Liver (tissue), 9 donors: Measurements from ENCODE around the gene ABHD8. TPM values are rescaled to one million over a fixed set of nuclear protein-coding genes. Genes with fewer than 3 reads are reported as not detected.

Experiments
- DNase-seq: peaks from one replicate; pipeline ENCODE4 v3.0.0-alpha.2; 2017; ENCODE audit warnings: low spot score
- H3K27ac ChIP-seq, 2 donors: one replicate each; pipeline ENCODE4 v1.7.0; 2013; ENCODE audit warnings: inconsistent platforms in 2 of 2, low read length in 2 of 2, control low read depth in 1 of 2, low read depth in 1 of 2, mild to moderate bottlenecking in 1 of 2
- H3K27me3 ChIP-seq, 4 donors: one replicate each; pipeline versions ENCODE4 v1.6.1 to v1.7.0; 2013; ENCODE audit warnings: low read length in 3 of 4, inconsistent platforms in 1 of 4, mild to moderate bottlenecking in 1 of 4, moderate library complexity in 1 of 4; ENCODE audit not compliant: control insufficient read depth in 4 of 4, insufficient read depth in 4 of 4
- H3K36me3 ChIP-seq, 4 donors: one replicate each; pipeline versions ENCODE4 v1.6.1 to v1.7.0; 2013; ENCODE audit warnings: low read length in 3 of 4, mild to moderate bottlenecking in 3 of 4, low read depth in 1 of 4, moderate library complexity in 1 of 4; ENCODE audit not compliant: control insufficient read depth in 4 of 4, insufficient read depth in 3 of 4
- H3K4me1 ChIP-seq, 4 donors: one replicate each; pipeline versions ENCODE4 v1.6.1 to v1.7.0; 2013; ENCODE audit warnings: low read length in 3 of 4, mild to moderate bottlenecking in 3 of 4, moderate library complexity in 1 of 4; ENCODE audit not compliant: control insufficient read depth in 4 of 4, insufficient read depth in 4 of 4
- H3K4me3 ChIP-seq, 3 donors: one replicate each; pipeline versions ENCODE4 v1.6.1 to v1.7.0; 2013; ENCODE audit warnings: low read length in 3 of 3, control low read depth in 1 of 3, low read depth in 1 of 3, mild to moderate bottlenecking in 1 of 3
- H3K9ac ChIP-seq, 2 donors: one replicate each; pipeline ENCODE4 v1.7.0; 2013; ENCODE audit warnings: low read length in 2 of 2, mild to moderate bottlenecking in 2 of 2, moderate library complexity in 2 of 2, control low read depth in 1 of 2, low read depth in 1 of 2
- H3K9me3 ChIP-seq, 4 donors: one replicate each; pipeline versions ENCODE4 v1.6.1 to v1.7.0; 2013; ENCODE audit warnings: low read length in 3 of 4; ENCODE audit not compliant: control insufficient read depth in 4 of 4
- EGR1 ChIP-seq, 2 donors: IDR thresholded peaks; 2 replicates each; pipeline ENCODE4 v1.6.1; 2016 to 2018; ENCODE audit warnings: antibody characterized with exemption in 2 of 2, low read depth in 2 of 2
- FOXA2 ChIP-seq: IDR thresholded peaks from 2 replicates; pipeline ENCODE4 v1.6.1; 2016; ENCODE audit warnings: antibody characterized with exemption
- GABPA ChIP-seq, 2 donors: IDR thresholded peaks in 1 of 2; conservative IDR thresholded peaks in 1 of 2; 2 replicates each; pipeline ENCODE4 v1.6.1; 2016; ENCODE audit warnings: antibody characterized with exemption in 2 of 2, mild to moderate bottlenecking in 1 of 2, moderate library complexity in 1 of 2
- HNF4A ChIP-seq, 2 donors: conservative IDR thresholded peaks; 2 replicates each; pipeline ENCODE4 v1.6.1; 2016; ENCODE audit warnings: antibody characterized with exemption in 2 of 2, mild to moderate bottlenecking in 2 of 2
- HNF4G ChIP-seq: IDR thresholded peaks from 2 replicates; pipeline ENCODE4 v1.6.1; 2016; ENCODE audit warnings: antibody characterized with exemption
- JUND ChIP-seq, 2 donors: IDR thresholded peaks; 2 replicates each; pipeline ENCODE4 v1.6.1; 2016; ENCODE audit warnings: antibody characterized with exemption in 2 of 2
- NR2F2 ChIP-seq: IDR thresholded peaks from 2 replicates; pipeline ENCODE4 v1.6.1; 2016; ENCODE audit warnings: antibody characterized with exemption
- RAD21 ChIP-seq, 2 donors: IDR thresholded peaks; 2 replicates each; pipeline ENCODE4 v1.6.1; 2016; ENCODE audit warnings: antibody characterized with exemption in 2 of 2, mild to moderate bottlenecking in 2 of 2
- RXRA ChIP-seq, 2 donors: IDR thresholded peaks; 2 replicates each; pipeline ENCODE4 v1.6.1; 2017 to 2018; ENCODE audit warnings: antibody characterized with exemption in 2 of 2, mild to moderate bottlenecking in 1 of 2
- SP1 ChIP-seq: IDR thresholded peaks from 2 replicates; pipeline ENCODE4 v1.6.1; 2018; ENCODE audit warnings: antibody characterized with exemption, mild to moderate bottlenecking
- TAF1 ChIP-seq: conservative IDR thresholded peaks from 2 replicates; pipeline ENCODE4 v1.6.1; 2016; ENCODE audit warnings: antibody characterized with exemption, mild to moderate bottlenecking
- YY1 ChIP-seq: IDR thresholded peaks from 2 replicates; pipeline ENCODE4 v1.6.1; 2016; ENCODE audit warnings: antibody characterized with exemption, mild to moderate bottlenecking
- WGBS: extraction: QIAGEN DNeasy Blood & Tissue Kit; methylation state at CpG from one replicate; pipeline ENCODE4 v1.1.7; 2013; 5-methylcytosine and 5-hydroxymethylcytosine counted together
- polyA plus RNA-seq, 2 donors: library from polyadenylated mRNA; stranded (reverse) in 1 of 2; unstranded in 1 of 2; fragments of 200-250 nt in 1 of 2; fragments of >200 nt in 1 of 2; fragmentation: Nextera tagmentation in 1 of 2; extraction: Ambion mirVana in 1 of 2; gene quantifications; one replicate each; pipeline versions ENCODE4 v1.2.1 to v1.2.3, GENCODE V29; 2013 to 2015
- total RNA-seq, 2 donors: library from RNA; depleted of rRNA; stranded (reverse); fragments of >200 nt; gene quantifications; one replicate each; pipeline ENCODE4 v1.2.3, GENCODE V29; 2014
- TF ChIP-seq, protein P1 (sequence below): IDR thresholded peaks from 2 replicates; pipeline ENCODE4 v1.6.1; 2016; ENCODE audit warnings: antibody characterized with exemption
- TF ChIP-seq, protein P2 (sequence below): IDR thresholded peaks from 2 replicates; pipeline ENCODE4 v1.6.1; 2016; ENCODE audit warnings: antibody characterized with exemption
- TF ChIP-seq, protein P3 (sequence below): IDR thresholded peaks from 2 replicates; pipeline ENCODE4 v1.6.1; 2016; ENCODE audit warnings: antibody characterized with exemption
- TF ChIP-seq, protein P4 (sequence below): fragments of 150-350 bp; IDR thresholded peaks from 2 replicates; pipeline ENCODE4 v1.5.1; 2017; ENCODE audit warnings: improper control_type of control experiment, low read depth, low read length; ENCODE audit not compliant: missing input control
- TF ChIP-seq, protein P5 (sequence below): IDR thresholded peaks from 2 replicates; pipeline ENCODE4 v1.6.1; 2016; ENCODE audit warnings: antibody characterized with exemption, mild to moderate bottlenecking
- donor health status: healthy.
- donor health status: healthy.
- donor health status: healthy.
- donor health status: healthy.
- donor health status: healthy.

ABHD8 gene
- total and polyA plus RNA-seq, 4 donors, result 6.3 to 26.9 (median 14.4) TPM

DNA sequence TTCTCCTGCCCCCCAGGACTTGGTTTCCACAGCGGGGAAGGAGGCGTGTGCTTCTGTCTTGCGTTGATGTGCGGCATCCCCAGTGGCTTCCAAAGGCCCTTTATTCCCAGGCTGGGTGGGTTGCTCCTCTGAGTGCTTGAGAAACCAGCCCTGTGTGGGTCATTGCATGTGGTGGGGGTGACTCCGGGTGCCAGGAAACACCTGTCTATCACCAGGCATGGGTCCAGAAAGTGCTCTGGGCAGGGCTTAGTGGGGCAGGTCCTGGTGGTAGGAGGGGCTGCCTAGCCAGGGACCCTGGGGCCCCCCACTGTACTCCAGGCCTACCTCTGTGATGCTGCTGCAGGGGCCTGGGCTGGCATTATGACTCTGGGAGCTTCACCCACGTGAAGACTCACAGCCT lies 15.7 kb upstream of the ABHD8 start:
- Histone ChIP-seq H3K4me1 (no peaks in the 10 kb centered on the region), H3K9me3 (no peaks in the 10 kb centered on the region), H3K36me3 (peaks cover 22 to 44% (median 28%) of the 10 kb centered on the region in 4 donors), H3K4me3 (no peak overlapping the region), H3K27me3 (no peaks in the 10 kb centered on the region), H3K27ac (no peak overlapping the region), H3K9ac (no peak overlapping the region)
- no peak for DNase-seq
- 85% methylated on average over 6 of the region's 6 CpGs for WGBS
- TF ChIP-seq, protein P1, sequence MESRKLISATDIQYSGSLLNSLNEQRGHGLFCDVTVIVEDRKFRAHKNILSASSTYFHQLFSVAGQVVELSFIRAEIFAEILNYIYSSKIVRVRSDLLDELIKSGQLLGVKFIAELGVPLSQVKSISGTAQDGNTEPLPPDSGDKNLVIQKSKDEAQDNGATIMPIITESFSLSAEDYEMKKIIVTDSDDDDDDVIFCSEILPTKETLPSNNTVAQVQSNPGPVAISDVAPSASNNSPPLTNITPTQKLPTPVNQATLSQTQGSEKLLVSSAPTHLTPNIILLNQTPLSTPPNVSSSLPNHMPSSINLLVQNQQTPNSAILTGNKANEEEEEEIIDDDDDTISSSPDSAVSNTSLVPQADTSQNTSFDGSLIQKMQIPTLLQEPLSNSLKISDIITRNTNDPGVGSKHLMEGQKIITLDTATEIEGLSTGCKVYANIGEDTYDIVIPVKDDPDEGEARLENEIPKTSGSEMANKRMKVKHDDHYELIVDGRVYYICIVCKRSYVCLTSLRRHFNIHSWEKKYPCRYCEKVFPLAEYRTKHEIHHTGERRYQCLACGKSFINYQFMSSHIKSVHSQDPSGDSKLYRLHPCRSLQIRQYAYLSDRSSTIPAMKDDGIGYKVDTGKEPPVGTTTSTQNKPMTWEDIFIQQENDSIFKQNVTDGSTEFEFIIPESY, result no peak
- TF ChIP-seq RXRA (IDR thresholded peaks at IDR 0.05) (no peak), EGR1 (IDR thresholded peaks at IDR 0.05; ENCODE audit: low read depth in 2 of 2) (no peak), NR2F2 (no peak), GABPA (IDR thresholded peaks at IDR 0.05 in 1 of 2, conservative IDR thresholded peaks at IDR 0.05 in 1 of 2) (no peak), SP1 (no peak), TAF1 (no peak), HNF4G (no peak), YY1 (no peak), FOXA2 (no peak), JUND (IDR thresholded peaks at IDR 0.05) (no peak)
- TF ChIP-seq, protein P2, sequence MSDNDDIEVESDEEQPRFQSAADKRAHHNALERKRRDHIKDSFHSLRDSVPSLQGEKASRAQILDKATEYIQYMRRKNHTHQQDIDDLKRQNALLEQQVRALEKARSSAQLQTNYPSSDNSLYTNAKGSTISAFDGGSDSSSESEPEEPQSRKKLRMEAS, result no peak
- TF ChIP-seq, protein P3, sequence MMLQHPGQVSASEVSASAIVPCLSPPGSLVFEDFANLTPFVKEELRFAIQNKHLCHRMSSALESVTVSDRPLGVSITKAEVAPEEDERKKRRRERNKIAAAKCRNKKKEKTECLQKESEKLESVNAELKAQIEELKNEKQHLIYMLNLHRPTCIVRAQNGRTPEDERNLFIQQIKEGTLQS, result no peak
- TF ChIP-seq, protein P4, sequence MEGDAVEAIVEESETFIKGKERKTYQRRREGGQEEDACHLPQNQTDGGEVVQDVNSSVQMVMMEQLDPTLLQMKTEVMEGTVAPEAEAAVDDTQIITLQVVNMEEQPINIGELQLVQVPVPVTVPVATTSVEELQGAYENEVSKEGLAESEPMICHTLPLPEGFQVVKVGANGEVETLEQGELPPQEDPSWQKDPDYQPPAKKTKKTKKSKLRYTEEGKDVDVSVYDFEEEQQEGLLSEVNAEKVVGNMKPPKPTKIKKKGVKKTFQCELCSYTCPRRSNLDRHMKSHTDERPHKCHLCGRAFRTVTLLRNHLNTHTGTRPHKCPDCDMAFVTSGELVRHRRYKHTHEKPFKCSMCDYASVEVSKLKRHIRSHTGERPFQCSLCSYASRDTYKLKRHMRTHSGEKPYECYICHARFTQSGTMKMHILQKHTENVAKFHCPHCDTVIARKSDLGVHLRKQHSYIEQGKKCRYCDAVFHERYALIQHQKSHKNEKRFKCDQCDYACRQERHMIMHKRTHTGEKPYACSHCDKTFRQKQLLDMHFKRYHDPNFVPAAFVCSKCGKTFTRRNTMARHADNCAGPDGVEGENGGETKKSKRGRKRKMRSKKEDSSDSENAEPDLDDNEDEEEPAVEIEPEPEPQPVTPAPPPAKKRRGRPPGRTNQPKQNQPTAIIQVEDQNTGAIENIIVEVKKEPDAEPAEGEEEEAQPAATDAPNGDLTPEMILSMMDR, result no peak
- TF ChIP-seq, protein P5, sequence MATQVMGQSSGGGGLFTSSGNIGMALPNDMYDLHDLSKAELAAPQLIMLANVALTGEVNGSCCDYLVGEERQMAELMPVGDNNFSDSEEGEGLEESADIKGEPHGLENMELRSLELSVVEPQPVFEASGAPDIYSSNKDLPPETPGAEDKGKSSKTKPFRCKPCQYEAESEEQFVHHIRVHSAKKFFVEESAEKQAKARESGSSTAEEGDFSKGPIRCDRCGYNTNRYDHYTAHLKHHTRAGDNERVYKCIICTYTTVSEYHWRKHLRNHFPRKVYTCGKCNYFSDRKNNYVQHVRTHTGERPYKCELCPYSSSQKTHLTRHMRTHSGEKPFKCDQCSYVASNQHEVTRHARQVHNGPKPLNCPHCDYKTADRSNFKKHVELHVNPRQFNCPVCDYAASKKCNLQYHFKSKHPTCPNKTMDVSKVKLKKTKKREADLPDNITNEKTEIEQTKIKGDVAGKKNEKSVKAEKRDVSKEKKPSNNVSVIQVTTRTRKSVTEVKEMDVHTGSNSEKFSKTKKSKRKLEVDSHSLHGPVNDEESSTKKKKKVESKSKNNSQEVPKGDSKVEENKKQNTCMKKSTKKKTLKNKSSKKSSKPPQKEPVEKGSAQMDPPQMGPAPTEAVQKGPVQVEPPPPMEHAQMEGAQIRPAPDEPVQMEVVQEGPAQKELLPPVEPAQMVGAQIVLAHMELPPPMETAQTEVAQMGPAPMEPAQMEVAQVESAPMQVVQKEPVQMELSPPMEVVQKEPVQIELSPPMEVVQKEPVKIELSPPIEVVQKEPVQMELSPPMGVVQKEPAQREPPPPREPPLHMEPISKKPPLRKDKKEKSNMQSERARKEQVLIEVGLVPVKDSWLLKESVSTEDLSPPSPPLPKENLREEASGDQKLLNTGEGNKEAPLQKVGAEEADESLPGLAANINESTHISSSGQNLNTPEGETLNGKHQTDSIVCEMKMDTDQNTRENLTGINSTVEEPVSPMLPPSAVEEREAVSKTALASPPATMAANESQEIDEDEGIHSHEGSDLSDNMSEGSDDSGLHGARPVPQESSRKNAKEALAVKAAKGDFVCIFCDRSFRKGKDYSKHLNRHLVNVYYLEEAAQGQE, result no peak

DNA sequence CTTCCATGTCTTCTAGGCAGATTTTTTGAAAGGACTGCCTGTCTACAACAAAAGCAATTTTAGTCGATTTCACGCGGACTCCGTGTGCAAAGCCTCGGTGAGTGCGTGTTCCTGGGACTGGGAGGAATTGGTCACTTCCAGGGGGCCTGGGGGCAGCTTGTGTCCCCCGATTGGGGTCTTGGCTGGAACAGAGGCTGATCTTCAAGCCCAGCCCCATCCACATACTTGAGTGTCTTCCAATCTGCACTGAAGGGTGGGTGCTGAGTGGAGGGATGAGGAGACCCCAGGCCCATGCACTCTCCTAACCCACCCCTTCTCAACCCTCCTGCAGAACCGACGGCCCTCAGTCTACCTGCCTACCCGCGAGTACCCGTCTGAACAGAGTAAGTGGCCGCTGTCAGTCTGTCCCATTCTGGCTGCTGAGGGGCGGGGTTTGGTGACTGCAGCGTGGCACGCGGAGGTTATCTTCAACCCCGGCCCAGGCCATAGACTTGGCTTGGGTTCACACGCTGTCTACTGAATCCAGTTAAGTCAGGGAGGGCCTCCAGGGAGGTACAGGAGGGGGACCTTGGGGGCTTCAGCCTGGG lies 10.9 kb upstream of the ABHD8 start:
- H3K9me3 ChIP-seq, result no peaks in the 10 kb centered on the region
- no peak for DNase-seq
- peaks cover 12 to 23% (median 20%) of the 10 kb centered on the region in 4 donors for H3K36me3 ChIP-seq
- no peak overlapping the region for H3K4me3 ChIP-seq
- H3K27ac ChIP-seq, result no peak overlapping the region
- H3K4me1 ChIP-seq, result peaks cover 0 to 24% (median 15%) of the 10 kb centered on the region in 4 donors
- no peak overlapping the region for H3K9ac ChIP-seq
- no peaks in the 10 kb centered on the region for H3K27me3 ChIP-seq
- 92% methylated on average over 19 of the region's 19 CpGs for WGBS
- TF ChIP-seq GABPA (IDR thresholded peaks at IDR 0.05 in 1 of 2, conservative IDR thresholded peaks at IDR 0.05 in 1 of 2) (no peak), RAD21 (IDR thresholded peaks at IDR 0.05) (no peak), RXRA (IDR thresholded peaks at IDR 0.05) (no peak), FOXA2 (no peak), JUND (IDR thresholded peaks at IDR 0.05) (no peak), TAF1 (no peak), EGR1 (IDR thresholded peaks at IDR 0.05; ENCODE audit: low read depth in 2 of 2) (no peak), HNF4G (no peak), HNF4A (conservative IDR thresholded peaks at IDR 0.05) (no peak), NR2F2 (no peak)
- TF ChIP-seq, protein P2, result no peak
- TF ChIP-seq, protein P5, result no peak
- TF ChIP-seq, protein P3, result no peak
